PC-3 (cell line): ENCODE data around the gene FUT3.

Source experiments
- CTCF ChIP-seq: fragments of 300-600 bp; sonication (generic); conservative IDR thresholded peaks from 2 replicates; pipeline ENCODE4 v1.5.1; 2017; ENCODE audit warnings: antibody characterized with exemption, low read depth, mild to moderate bottlenecking, low read length
- EZH2 ChIP-seq: fragments of 300-600 bp; sonication (generic); IDR thresholded peaks from one replicate; pipeline ENCODE4 v1.6.1; 2017; ENCODE audit warnings: antibody characterized with exemption, mild to moderate bottlenecking, low read length; ENCODE audit not compliant: unreplicated experiment
- EZH2phosphoT487 ChIP-seq: fragments of 300-600 bp; sonication (generic); IDR thresholded peaks from 2 replicates; pipeline ENCODE4 v1.6.1; 2018; ENCODE audit warnings: mild to moderate bottlenecking, antibody characterized with exemption, low read length, borderline replicate concordance

GRCh38 chr19:5877427-5877826 is 26.2 kb upstream of the FUT3 start:
- TF ChIP-seq EZH2phosphoT487 (no peak), CTCF (no peak), EZH2 (no peak)
